COLO668 (cell line): ENCODE data around the gene NPIPA7.
"Not testable (repeated sequence)": the region's sequence is repeated elsewhere in the genome, so short reads cannot be mapped to it uniquely, and the experiment has no call there.

Experiments used
- DNase-seq: peaks from one replicate; lab custom pipeline; 2025; ENCODE audit not compliant: unreplicated experiment; lab: John Stamatoyannopoulos, UW

Gene NPIPA7

DNA sequence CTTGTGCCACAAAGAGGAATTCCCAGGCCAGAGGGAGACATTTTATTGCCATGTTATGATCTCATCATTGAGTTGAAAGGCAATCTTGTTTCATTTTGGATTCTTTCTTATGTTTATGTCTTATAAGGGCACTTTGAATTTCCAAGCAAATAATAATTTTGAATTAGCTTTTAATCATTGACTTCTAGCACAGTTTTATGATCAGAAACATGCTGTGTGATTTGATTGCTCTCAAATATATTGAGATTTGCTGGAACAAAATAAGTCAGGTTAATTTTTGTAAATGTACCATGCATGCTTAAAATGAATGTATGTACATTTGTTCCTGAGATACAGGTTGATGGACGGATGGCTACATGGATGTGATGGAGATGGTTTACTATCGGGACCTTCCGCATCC, at the start of gene NPIPA7:
Gene NPIPA7 (plus strand): TSS at position 301 of the 400 bp plus-strand sequence. CDS start 105 bp downstream, outside the sequence.
- DNase-seq: not testable (repeated sequence)

DNA sequence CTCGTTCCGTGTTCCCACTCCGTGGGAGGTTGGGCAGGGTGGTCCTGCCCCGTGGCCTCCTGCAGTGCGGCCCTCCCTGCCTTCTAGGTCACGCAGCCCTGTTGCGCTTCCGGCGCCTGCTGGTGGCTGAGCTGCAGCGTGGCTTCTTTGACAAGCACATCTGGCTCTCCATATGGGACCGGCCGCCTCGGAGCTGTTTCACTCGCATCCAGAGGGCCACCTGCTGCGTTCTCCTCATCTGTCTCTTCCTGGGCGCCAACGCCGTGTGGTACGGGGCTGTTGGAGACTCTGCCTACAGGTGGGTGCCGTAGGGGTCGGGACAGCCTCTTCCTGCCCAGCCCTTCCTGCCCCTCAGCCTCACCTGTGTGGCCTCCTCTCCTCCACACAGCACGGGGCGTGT, 47.5 kb upstream of the NPIPA7 start:
- not testable (repeated sequence) for DNase-seq

DNA sequence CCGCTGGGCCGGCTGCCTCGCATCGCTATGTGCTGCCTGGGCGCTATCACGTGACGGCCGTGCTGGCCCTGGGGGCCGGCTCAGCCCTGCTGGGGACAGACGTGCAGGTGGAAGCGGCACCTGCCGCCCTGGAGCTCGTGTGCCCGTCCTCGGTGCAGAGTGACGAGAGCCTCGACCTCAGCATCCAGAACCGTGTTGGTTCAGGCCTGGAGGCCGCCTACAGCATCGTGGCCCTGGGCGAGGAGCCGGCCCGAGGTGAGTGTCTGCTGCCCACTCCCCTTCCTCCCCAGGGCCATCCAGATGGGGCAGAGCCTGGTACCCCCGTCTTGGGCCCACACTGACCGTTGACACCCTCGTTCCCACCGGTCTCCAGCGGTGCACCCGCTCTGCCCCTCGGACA, 21.4 kb upstream of the NPIPA7 start:
- DNase-seq: not testable (repeated sequence)

DNA sequence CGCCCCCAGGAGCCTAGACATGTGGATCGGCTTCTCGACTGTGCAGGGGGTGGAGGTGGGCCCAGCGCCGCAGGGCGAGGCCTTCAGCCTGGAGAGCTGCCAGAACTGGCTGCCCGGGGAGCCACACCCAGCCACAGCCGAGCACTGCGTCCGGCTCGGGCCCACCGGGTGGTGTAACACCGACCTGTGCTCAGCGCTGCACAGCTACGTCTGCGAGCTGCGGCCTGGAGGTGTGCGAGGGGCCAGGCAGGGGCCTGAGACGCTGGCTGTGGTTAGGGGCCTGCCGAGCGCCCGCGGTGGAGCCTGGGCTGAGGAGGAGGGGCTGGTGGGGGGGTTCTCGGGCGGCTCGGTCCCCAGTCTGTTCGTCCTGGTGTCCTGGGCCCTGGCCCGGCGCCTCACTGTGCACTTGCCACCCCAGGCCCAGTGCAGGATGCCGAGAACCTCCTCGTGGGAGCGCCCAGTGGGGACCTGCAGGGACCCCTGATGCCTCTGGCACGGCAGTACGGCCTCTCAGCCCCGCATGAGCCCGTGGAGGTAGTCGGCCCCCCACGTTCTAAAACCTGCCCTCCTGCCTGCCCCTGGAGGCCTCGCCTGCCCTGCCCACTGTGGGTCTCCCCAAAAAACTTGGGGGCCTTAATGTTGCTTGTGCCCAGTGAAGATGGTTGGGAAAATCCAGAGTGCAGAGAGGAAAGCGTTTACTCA, 20.2 kb upstream of the NPIPA7 start:
- not testable (repeated sequence) for DNase-seq

DNA sequence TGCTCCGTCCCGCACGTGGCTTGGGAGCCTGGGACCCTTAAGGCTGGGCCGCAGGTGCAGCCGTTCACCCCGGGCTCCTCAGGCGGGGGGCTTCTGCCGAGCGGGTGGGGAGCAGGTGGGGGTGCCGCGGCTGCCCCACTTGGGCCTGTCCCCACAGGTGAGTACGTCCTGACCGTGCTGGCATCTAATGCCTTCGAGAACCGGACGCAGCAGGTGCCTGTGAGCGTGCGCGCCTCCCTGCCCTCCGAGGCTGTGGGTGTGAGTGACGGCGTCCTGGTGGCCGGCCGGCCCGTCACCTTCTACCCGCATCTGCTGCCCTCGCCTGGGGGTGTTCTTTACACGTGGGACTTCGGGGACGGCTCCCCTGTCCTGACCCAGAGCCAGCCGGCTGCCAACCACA, 15.3 kb upstream of the NPIPA7 start:
- not testable (repeated sequence) for DNase-seq

DNA sequence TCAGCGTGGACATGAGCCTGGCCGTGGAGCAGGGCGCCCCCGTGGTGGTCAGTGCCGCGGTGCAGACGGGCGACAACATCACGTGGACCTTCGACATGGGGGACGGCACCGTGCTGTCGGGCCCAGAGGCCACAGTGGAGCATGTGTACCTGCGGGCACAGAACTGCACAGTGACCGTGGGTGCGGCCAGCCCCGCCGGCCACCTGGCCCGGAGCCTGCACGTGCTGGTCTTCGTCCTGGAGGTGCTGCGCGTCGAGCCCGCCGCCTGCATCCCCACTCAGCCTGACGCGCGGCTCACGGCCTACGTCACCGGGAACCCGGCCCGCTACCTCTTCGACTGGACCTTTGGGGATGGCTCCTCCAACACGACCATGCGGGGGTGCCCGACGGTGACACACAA, 14.8 kb upstream of the NPIPA7 start:
- not testable (repeated sequence) for DNase-seq

DNA sequence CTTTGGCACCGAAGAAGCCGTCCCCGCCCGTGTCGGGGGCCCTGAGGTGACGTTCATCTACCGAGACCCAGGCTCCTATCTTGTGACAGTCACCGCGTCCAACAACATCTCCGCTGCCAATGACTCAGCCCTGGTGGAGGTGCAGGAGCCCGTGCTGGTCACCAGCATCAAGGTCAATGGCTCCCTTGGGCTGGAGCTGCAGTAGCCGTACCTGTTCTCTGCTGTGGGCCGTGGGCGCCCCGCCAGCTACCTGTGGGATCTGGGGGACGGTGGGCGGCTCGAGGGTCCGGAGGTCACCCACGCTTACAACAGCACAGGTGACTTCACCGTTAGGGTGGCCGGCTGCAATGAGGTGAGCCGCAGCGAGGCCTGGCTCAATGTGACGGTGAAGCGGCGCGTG, 14.2 kb upstream of the NPIPA7 start:
- DNase-seq: not testable (repeated sequence)

DNA sequence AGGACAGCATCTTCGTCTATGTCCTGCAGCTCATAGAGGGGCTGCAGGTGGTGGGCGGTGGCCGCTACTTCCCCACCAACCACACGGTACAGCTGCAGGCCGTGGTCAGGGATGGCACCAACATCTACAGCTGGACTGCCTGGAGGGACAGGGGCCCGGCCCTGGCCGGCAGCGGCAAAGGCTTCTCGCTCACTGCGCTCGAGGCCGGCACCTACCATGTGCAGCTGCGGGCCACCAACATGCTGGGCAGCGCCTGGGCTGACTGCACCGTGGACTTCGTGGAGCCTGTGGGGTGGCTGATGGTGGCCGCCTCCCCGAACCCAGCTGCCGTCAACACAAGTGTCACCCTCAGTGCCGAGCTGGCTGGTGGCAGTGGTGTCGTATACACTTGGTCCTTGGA, 13.6 kb upstream of the NPIPA7 start:
- DNase-seq: not testable (repeated sequence)

DNA sequence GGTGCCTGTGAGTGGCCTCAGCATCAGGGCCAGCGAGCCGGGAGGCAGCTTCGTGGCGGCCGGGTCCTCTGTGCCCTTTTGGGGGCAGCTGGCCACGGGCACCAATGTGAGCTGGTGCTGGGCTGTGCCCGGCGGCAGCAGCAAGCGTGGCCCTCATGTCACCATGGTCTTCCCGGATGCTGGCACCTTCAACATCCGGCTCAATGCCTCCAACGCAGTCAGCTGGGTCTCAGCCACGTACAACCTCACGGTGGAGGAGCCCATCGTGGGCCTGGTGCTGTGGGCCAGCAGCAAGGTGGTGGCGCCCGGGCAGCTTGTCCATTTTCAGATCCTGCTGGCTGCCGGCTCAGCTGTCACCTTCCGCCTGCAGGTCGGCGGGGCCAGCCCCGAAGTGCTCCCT, 13.1 kb upstream of the NPIPA7 start:
- not testable (repeated sequence) for DNase-seq

DNA sequence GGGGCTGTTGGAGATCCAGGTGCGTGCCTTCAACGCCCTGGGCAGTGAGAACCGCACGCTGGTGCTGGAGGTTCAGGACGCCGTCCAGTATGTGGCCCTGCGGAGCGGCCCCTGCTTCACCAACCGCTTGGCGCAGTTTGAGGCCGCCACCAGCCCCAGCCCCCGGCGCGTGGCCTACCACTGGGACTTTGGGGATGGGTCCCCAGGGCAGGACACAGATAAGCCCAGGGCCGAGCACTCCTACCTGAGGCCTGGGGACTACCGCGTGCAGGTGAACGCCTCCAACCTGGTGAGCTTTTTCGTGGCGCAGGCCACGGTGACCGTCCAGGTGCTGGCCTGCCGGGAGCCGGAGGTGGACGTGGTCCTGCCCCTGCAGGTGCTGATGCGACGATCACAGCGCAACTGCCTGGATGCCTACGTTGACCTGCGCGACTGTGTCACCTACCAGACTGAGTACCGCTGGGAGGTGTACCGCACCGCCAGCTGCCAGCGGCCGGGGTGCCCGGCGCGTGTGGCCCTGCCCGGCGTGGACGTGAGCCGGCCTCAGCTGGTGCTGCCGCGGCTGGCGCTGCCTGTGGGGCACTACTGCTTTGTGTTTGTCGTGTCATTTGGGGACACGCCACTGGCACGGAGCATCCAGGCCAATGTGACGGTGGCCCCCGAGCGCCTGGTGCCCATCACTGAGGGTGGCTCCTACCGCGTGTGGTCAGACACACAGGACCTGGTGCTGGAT, 12.2 kb upstream of the NPIPA7 start:
- DNase-seq: not testable (repeated sequence)

DNA sequence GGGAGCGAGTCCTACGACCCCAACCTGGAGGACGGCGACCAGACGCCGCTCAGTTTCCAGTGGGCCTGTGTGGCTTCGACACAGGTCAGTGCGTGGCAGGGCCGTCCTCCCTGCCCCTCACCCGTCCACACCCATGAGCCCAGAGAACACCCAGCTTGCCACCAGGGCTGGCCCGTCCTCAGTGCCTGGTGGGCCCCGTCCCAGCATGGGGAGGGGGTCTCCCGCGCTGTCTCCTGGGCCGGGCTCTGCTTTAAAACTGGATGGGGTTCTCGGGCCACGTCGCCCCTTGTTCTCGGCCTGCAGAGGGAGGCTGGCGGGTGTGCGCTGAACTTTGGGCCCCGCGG, 11.7 kb upstream of the NPIPA7 start:
- not testable (repeated sequence) for DNase-seq

DNA sequence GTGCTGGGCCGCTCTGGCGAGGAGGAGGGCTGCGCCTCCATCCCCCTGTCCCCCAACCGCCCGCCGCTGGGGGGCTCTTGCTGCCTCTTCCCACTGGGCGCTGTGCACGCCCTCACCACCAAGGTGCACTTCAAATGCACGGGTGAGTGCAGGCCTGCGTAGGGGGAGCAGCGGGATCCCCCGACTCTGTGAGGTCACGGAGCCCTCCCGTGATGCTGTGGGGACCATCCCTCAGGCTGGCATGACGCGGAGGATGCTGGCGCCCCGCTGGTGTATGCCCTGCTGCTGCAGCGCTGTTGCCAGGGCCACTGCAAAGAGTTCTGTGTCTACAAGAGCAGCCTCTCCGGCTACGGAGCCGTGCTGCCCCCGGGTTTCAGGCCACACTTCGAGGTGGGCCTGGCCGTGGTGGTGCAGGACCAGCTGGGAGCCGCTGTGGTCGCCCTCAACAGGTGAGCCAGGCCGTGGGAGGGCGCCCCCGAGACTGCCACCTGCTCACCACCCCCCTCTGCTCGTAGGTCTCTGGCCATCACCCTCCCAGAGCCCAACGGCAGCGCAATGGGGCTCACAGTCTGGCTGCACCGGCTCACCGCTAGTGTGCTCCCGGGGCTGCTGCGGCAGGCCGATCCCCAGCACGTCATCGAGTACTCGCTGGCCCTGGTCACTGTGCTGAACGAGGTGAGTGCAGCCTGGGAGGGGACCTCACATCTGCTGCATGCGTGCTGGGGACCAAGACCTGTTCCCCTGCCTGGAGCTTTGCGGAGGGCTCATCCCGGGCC, 9.7 kb upstream of the NPIPA7 start:
- DNase-seq: not testable (repeated sequence)

DNA sequence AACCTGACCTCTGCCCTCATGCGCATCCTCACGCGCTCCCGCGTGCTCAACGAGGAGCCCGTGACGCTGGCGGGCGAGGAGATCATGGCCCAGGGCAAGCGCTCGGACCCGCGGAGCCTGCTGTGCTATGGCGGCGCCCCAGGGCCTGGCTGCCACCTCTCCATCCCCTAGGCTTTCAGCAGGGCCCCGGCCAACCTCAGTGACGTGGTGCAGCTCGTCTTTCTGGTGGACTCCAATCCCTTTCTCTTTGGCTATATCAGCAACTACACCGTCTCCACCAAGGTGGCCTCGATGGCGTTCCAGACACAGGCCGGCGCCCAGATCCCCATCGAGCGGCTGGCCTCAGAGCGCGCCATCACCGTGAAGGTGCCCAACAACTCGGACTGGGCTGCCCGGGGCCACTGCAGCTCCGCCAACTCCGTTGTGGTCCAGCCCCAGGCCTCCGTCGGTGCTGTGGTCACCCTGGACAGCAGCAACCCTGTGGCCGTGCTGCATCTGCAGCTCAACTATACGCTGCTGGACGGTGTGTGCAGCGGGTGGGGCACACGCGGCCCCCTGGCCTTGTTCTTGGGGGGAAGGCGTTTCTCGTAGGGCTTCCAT, 7.7 kb upstream of the NPIPA7 start:
- not testable (repeated sequence) for DNase-seq

DNA sequence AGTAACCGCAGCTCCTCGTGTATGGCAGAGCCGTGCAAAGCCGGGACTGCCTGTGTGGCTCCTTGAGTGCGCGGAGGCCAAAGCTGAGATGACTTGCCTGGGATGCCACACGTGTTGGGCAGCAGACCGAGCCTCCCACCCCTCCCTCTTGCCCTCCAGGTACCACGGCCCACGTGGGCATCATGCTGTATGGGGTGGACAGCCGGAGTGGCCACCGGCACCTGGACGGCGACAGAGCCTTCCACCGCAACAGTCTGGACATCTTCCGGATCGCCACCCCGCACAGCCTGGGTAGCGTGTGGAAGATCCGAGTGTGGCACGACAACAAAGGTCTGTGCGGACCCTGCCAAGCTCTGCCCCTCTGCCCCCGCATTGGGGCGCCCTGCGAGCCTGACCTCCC, 4.7 kb upstream of the NPIPA7 start:
- DNase-seq: not testable (repeated sequence)

DNA sequence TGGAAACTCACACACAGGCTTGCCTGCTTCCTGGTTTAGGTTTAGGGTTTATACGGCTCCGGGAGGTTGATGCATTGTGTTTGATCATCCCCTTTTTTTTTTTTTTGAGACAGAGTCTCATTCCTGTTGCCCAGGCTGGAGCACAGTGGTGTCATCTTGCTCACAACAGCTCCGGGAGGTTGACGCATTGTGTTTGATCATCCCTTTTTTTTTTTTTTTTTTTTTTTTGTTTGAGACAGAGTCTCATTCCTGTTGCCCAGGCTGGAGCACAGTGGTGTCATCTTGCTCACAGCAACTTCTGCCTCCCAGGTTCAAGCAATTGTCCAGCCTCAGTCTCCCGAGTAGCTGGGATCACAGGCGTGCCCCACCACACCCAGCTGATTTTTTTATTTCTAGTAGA, 20.7 kb downstream of the NPIPA7 start:
- DNase-seq: not testable (repeated sequence)

DNA sequence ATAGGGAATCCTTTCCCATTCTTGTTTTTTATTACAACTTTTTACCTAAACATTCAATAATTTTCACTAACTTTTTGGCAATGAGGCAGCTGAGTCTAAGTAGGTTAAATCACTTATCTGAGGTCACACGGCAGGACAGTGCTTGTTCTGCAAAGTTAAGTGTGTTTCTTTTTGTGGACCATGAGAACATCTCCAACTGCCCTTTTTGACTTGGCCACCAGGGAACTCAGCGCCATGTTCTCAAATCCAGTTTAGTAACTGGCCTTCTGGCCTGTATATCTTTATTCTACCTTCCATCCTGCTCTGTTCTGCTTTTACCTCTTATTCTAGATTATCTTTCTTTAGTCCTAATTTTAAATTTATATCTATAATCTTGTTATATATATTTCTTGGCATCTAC, 23.4 kb downstream of the NPIPA7 start:
- DNase-seq: not testable (repeated sequence)

DNA sequence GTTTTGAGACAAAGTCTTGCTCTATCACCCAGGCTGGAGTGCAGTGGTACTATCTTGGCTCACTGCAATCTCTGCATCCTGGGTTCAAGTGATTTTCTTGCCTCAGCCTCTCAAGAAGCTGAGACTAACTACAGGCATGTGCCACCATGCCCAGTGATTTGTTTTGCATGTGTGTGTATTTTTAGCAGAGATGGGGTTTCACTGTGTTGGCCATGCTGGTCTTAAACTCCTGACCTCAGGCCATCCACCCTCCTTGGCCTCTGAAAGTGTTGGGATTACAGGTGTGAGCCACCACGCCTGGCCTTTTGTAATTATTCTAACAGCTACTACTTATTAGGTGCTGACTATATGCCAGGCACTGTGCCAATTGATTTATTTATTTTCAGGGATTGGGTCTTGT, 25.3 kb downstream of the NPIPA7 start:
- not testable (repeated sequence) for DNase-seq

DNA sequence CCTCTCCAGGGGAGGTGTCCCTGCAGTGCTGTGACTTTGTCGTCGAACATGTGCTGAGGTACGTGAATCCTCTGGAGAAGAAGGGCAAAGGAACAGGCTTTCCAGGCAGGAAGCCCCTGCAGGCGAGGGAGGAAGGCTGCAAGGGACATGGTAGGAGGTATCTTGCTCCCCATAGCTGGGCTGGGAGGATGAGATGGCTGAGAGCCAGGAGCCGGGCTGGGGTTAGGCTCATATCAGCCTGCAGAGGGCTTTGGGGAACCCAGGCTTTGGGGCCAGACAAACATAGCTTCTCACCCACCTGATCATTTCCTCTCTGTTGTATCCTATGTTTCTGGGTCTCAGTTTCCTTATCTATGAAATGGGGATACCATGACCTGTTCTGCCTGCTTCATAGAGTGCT, 26.5 kb downstream of the NPIPA7 start:
- not testable (repeated sequence) for DNase-seq

DNA sequence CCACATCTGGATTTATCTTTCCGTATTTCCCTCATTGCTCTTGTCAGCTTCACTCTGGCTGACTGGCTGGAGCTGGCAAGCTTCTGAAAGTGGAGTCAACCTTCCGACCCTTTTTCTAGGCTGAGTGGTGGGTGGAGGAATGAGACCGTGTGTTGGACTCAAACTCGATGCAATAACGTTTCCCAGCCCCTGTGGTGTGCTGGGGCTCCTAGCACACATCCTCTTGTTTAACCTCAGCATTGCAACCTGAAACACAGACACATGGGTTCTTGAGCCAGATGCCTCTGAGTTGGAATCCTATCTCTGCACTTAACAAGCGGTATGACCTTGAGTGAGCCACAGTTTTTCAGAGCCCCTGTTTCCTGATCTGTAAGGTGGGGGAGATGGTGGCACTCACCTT, 29.5 kb downstream of the NPIPA7 start:
- not testable (repeated sequence) for DNase-seq

DNA sequence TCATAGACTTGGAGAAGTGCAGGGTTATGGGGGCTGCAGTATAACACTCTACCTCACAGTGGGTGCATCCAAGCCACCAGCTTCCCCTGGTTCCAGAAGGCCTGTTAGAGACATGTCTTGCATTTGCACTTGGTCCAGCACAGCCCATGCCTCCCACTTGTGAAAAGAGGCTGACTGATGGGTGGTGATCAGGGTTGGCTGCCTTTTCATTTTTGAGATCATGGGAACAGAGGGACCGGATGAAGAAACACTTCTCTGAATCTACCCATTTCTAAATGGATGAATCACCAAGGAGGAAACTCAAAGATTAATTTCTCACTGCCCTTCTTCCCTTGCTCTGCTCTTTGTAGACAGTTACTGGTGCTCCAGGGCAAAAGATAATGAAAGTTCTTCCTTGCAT, 34.8 kb downstream of the NPIPA7 start:
- DNase-seq: not testable (repeated sequence)

DNA sequence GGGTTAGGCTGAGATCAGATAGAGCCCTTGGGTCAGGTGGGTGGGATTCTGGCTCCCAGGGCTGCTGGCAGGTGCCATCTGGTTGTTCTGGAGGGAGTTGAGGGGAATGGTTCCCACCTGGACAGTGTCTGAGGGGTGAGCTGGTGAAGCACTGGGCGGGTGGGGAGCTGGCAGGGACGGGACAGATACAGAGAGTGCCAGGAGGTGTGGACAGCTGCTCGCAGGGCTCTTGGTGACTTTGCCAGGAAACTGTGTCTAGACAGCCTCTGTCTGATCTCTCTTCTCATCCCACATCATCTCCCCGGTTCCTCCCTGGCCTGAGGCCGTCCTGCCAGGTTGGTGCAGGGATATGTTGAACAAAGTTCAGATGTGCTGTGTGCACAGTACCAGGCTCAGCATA, 38.1 kb downstream of the NPIPA7 start:
- not testable (repeated sequence) for DNase-seq
